Rectal smooth muscle tissue (tissue), 1 donor: Measurements from ENCODE around the gene SNRPA.

Source experiments
- H3K27ac ChIP-seq: one replicate; pipeline ENCODE4 v1.7.0; 2013; ENCODE audit warnings: low read depth, low read length, inconsistent platforms
- H3K27me3 ChIP-seq: one replicate; pipeline ENCODE4 v1.7.0; 2013; ENCODE audit warnings: low read length; ENCODE audit not compliant: control insufficient read depth, insufficient read depth
- H3K36me3 ChIP-seq: one replicate; pipeline ENCODE4 v1.7.0; 2013; ENCODE audit warnings: low read length; ENCODE audit not compliant: control insufficient read depth, insufficient read depth
- H3K4me1 ChIP-seq: one replicate; pipeline ENCODE4 v1.7.0; 2013; ENCODE audit warnings: low read length; ENCODE audit not compliant: control insufficient read depth, insufficient read depth
- H3K4me3 ChIP-seq: one replicate; pipeline ENCODE4 v1.7.0; 2013; ENCODE audit warnings: low read length
- H3K9ac ChIP-seq: one replicate; pipeline ENCODE4 v1.7.0; 2013; ENCODE audit warnings: low read length

Gene SNRPA

DNA sequence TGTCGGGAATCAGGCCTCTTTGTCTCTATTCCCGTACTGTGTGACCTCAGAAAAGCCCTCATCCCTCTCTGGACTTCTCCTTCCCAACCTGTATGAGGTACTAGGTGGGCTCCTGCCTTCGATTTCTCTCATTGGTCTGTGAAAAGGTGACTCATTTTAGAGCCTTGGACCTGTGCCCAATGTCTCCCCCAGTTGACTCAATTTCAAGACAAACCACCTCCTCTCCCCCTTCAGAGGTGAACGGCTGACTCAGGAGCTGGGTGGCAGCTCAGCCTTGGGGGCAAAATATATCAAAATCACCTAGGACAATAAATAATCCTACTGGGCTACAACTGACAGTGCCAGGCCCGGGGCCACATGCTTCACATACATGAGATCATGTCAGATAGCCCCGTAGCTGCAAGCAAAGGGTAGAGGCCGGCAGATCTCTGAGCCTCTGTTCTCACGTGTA is 34.9 kb upstream of the SNRPA start:
- H3K9ac ChIP-seq, result peak overlapping the region; percentile 75
- H3K36me3 ChIP-seq, result peaks cover 4% of the 10 kb centered on the region
- H3K27me3 ChIP-seq, result no peaks in the 10 kb centered on the region
- peak overlapping the region; percentile 89 for H3K4me3 ChIP-seq
- H3K4me1 ChIP-seq, result peaks cover 24% of the 10 kb centered on the region
- peak overlapping the region; percentile 99 for H3K27ac ChIP-seq

DNA sequence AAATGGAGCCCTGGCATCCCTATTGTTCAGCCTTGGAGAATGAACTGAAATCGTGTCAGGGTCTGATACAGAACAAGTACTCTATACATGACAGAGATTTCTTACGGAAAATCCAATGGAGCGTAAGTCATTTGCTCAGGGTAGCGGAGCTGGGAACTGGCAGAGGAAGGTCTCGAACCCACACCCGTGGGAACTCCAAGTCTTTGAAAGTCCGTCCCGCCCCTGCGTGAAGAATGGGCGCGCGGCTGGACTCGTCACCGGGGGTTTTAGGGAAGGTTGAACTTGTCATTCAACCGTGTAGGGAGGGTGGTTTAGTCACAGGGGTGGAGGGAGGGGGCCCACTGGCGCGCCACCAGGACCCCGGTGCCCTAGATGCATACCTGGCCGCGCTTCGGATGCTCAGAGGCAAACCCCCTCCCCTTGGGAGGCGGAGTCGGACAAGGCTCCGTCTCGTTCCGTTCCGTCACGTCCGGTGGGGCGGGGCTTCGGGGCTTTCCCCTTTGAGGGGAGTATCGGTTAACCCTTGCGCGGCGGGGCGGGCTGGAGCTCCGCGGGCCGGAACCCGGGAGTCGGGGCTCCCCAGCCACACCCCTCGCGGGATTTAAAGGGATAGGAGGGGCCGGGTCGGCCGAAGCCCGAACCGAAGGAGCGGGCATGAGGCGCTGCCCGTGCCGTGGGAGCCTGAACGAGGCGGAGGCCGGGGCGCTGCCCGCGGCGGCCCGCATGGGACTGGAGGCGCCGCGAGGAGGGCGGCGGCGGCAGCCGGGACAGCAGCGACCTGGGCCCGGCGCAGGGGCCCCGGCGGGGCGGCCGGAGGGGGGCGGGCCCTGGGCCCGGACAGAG is 34.3 kb upstream of the SNRPA start, which contains the start of the genes COQ8B and ITPKC:
COQ8B (minus strand) TSS at position 405 of the 843 bp plus-strand sequence. CDS start 2,254 bp downstream, outside the sequence.
ITPKC (plus strand) TSS at position 631 of the 843 bp plus-strand sequence; CDS start at position 655, 24 bp downstream.
- Histone ChIP-seq H3K9ac (peak within 1 kb of the TSS; percentile 96), H3K36me3 (peaks cover under 1% of the 10 kb centered on the region), H3K4me3 (peak within 1 kb of the TSS; percentile 89), H3K27me3 (no peaks in the 10 kb centered on the region), H3K4me1 (peaks cover 24% of the 10 kb centered on the region), H3K27ac (peak within 1 kb of the TSS; percentile 99)

DNA sequence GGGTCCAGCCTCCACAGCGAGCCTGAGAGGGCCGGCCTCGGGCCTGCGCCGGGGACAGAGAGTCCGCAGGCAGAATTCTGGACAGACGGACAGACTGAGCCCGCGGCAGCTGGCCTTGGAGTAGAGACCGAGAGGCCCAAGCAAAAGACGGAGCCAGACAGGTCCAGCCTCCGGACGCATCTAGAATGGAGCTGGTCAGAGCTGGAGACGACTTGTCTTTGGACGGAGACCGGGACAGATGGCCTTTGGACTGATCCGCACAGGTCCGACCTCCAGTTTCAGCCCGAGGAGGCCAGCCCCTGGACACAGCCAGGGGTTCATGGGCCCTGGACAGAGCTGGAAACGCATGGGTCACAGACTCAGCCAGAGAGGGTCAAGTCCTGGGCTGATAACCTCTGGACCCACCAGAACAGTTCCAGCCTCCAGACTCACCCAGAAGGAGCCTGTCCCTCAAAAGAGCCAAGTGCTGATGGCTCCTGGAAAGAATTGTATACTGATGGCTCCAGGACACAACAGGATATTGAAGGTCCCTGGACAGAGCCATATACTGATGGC is 33.6 kb upstream of the SNRPA start:
- peak overlapping the region; percentile 96 for H3K9ac ChIP-seq
- peaks cover 24% of the 10 kb centered on the region for H3K4me1 ChIP-seq
- H3K4me3 ChIP-seq, result peak overlapping the region; percentile 89
- H3K36me3 ChIP-seq, result no peaks in the 10 kb centered on the region
- H3K27ac ChIP-seq, result peak overlapping the region; percentile 99
- H3K27me3 ChIP-seq, result no peaks in the 10 kb centered on the region

DNA sequence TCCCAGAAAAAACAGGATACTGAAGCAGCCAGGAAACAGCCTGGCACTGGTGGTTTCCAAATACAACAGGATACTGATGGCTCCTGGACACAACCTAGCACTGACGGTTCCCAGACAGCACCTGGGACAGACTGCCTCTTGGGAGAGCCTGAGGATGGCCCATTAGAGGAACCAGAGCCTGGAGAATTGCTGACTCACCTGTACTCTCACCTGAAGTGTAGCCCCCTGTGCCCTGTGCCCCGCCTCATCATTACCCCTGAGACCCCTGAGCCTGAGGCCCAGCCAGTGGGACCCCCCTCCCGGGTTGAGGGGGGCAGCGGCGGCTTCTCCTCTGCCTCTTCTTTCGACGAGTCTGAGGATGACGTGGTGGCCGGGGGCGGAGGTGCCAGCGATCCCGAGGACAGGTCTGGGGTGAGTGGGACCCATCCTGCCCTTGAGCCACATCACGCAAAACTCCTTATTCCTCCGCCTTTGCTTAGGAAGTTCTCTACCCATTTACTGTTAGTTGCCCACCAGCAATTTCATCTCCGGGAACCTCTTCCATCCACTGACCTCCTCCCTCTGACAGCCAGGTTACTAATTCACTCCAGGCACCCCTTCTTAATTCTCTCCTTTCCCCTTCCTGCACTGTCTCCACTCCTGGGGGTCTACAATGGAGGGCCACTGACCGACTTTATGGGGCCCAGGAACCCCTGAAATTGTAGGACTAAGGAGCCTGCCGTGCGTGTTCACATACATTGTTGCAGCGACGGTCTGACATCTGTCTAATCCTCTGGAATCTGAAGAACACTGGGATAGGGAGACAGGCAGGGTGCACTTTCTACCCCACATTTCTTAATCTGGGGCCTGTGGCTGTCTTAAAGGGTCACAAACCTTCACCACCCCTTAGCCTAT is 32.9 kb upstream of the SNRPA start:
- H3K27ac ChIP-seq, result peak overlapping the region; percentile 99
- no peaks in the 10 kb centered on the region for H3K27me3 ChIP-seq
- no peaks in the 10 kb centered on the region for H3K36me3 ChIP-seq
- H3K4me1 ChIP-seq, result peaks cover 24% of the 10 kb centered on the region
- peak overlapping the region; percentile 96 for H3K9ac ChIP-seq
- H3K4me3 ChIP-seq, result peak overlapping the region; percentile 89

DNA sequence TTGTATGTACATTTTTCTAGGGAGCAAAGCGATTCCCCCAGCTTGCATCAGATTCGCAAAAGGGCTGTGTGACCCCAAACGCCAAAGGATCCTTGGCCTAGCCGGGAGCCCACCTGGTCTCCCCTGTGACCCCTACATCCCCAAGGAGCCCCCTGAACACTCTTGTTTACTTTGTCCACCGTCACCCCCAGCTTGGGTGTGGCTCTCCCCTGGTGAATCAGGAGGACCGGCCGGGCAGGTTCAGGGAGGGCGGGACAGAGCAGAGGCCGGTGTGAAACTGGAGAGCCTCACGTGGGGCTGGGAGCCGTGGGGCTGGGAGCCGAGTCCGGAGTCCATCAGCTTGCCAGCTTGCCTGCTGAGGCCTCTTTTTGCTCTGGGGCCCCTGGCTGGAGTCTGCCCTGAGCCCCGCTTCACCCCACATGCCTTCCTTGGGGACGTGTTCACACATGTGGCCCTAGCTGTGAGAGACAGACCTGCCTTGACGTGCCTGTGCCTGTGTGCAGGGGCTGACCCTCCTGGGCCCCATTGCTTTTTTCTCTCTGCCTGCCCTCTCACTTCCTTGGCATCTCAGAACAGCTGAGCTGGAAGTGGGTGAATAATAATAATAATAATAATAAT is 32.1 kb upstream of the SNRPA start:
- H3K4me1 ChIP-seq, result peaks cover 24% of the 10 kb centered on the region

DNA sequence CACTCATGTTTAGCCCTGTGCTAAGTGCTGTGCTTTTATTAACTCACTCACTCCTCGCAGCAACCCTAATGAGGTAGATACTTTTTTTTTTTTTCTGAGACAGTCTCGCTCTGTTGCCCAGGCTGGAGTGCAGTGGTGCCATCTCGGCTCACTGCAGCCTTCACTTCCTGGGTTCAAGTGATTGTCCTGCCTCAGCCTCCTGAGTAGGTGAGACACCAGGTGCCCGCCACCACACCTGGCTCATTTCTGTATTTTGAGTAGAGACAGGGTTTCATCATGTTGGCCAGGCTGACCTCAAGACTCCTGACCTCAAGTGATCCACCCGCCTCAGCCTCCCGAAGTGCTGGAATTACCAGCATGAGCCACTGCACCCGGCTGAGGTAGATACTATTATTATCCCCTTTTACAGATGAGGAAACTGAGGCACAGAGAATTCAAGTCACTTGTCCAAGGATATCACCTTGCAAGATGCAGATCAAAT is 31.5 kb upstream of the SNRPA start:
- Histone ChIP-seq H3K9ac (no peak overlapping the region), H3K4me1 (peaks cover 22% of the 10 kb centered on the region), H3K27me3 (no peaks in the 10 kb centered on the region), H3K36me3 (no peaks in the 10 kb centered on the region), H3K27ac (peak overlapping the region; percentile 6), H3K4me3 (peak overlapping the region; percentile 89)

More for the DNA sequence above, 32.1 kb upstream of the SNRPA start:
- H3K9ac ChIP-seq, result peak overlapping the region; percentile 87
- peak overlapping the region; percentile 89 for H3K4me3 ChIP-seq
- no peaks in the 10 kb centered on the region for H3K36me3 ChIP-seq
- no peaks in the 10 kb centered on the region for H3K27me3 ChIP-seq
- H3K27ac ChIP-seq, result peak overlapping the region; percentile 99

DNA sequence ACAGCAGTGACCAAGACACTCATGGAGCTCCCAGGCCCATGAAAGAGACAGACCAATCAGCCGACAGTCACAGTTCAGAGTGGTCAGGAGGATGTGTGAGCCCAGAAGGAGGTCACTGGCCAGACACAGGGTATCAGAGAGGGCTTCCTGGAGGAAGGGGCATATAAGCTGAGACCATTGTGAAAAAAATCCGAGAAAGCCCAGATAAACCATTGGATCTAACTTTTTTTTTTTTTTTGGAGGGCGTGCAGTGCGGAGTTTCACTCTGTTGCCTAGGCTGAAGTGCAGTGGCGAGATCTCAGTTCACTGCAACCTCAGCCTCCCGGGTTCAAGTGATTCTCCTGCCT is 29.9 kb upstream of the SNRPA start:
- Histone ChIP-seq H3K27ac (peak overlapping the region; percentile 6), H3K4me1 (peaks cover 17% of the 10 kb centered on the region), H3K36me3 (peaks cover 8% of the 10 kb centered on the region), H3K4me3 (no peak overlapping the region), H3K9ac (no peak overlapping the region), H3K27me3 (no peaks in the 10 kb centered on the region)

DNA sequence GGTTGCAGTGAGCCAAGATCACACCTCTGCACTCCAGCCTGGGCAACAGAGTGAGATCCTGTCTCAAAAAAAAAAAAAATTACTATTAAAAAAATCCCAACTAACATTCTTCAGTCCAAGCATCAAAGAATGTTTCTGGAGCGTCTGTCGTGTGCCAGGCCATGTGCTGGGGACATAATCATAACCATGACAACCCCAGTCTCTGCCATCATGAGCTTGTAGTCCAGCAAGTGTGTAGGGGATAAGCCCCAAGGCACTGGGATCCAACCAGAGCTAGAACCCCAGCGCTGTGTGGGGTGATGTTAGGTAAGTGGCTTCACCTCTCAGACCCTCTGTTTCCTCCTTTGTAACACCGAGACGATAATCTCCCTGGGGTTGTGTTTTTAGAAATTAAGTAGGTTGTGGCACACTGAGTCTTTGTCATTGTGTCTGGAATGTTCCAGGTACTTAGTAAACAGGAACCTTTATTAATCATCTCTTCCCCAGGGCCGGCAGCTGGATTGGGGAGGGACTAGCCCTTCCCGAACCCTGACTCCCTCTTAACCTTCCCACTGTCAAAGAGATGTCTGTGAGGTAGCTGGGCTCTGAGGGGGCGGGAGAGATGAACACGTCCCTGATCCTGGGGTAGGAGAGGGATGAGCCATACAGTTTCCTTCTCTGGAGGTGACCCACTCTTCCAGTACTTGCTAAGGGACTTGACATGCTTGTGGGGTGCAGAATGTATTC is 28.9 kb upstream of the SNRPA start:
- Histone ChIP-seq H3K4me1 (peaks cover 12% of the 10 kb centered on the region), H3K27me3 (no peaks in the 10 kb centered on the region), H3K4me3 (no peak overlapping the region), H3K9ac (no peak overlapping the region), H3K36me3 (peaks cover 8% of the 10 kb centered on the region), H3K27ac (no peak overlapping the region)

DNA sequence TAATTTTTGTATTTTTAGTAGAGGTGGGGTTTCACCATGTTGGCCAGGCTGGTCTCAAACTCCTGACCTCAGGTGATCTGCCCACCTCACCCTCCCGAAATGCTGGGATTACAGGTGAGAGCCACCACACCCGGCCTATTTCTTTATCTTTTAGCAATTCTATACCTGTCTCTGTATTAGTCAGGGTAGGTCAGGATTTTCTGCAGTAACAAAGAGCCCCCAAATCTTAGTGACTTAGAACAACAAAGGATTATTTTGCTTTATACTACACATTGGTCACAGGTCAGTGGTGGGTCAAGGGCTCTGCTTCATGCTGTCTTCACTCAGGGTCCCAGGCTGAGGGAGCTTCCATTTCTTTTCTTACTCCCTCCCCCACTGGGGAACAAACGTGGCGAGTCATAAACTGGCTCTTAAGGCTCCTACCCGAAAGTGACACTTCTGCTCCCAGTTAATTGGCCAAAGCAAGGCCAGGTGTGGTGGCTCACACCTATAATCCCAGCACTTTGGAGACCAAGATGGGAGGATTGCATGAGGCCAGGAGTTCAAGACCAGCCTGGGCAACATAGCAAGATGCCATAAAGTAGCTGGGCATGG is 27.2 kb upstream of the SNRPA start:
- Histone ChIP-seq H3K4me1 (peaks cover 4% of the 10 kb centered on the region), H3K9ac (no peak overlapping the region), H3K27me3 (no peaks in the 10 kb centered on the region), H3K36me3 (peaks cover 10% of the 10 kb centered on the region), H3K4me3 (no peak overlapping the region), H3K27ac (no peak overlapping the region)

DNA sequence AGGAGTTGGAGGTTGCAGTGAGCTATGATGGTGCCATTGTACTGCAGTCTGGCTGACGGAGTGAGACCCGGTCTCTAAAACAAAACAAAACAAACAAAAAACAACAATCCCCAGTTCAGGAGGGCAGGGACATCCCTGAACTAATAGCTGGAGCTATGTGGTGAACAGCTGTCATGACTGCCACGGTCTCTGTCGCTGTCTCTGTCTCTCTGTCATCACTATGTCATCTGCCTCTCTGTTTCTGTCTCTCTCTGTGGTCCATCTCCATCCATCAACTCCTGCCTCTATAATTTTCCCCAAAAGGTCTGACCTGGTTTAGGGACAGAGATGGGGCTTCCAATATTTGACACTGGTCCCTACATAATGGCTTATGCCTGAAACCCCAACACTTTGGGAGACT is 26.7 kb upstream of the SNRPA start:
- Histone ChIP-seq H3K4me3 (no peak overlapping the region), H3K4me1 (peaks cover 4% of the 10 kb centered on the region), H3K27me3 (no peaks in the 10 kb centered on the region), H3K27ac (no peak overlapping the region), H3K9ac (no peak overlapping the region), H3K36me3 (peaks cover 13% of the 10 kb centered on the region)

DNA sequence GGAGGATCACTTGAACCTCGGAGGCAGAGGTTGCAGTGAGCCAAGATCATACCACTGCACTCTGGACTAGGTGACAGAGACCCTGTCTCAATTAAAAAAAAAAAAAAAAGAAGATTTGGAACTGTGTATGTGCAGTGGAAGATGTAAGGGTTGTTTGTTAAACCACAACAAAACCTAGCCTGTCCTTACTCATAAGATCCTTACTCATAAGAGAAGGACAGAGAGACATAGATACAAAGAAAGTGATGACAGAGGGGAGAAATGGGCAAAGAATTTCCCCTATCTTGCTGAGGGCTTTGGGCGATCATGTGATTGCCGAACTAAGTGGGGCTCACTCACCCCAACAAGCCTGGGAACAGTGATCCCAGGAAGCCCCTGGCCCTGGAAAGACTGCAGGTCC is 26.1 kb upstream of the SNRPA start:
- Histone ChIP-seq H3K9ac (no peak overlapping the region), H3K27ac (no peak overlapping the region), H3K4me3 (no peak overlapping the region), H3K27me3 (no peaks in the 10 kb centered on the region), H3K4me1 (no peaks in the 10 kb centered on the region), H3K36me3 (peaks cover 13% of the 10 kb centered on the region)
